GM12872 (cell line): Measurements from ENCODE around the gene PACS1.

ENCODE experiments used
- CTCF ChIP-seq: IDR thresholded peaks from 3 replicates; pipeline ENCODE4 v1.5.1; 2011; ENCODE audit warnings: low read depth, mild to moderate bottlenecking, low read length, moderate library complexity; ENCODE audit not compliant: insufficient read depth

The PACS1 gene

GRCh38 chr11:66178183-66178582, 108.1 kb downstream of the PACS1 start:
- no peak for TF ChIP-seq CTCF

DNA sequence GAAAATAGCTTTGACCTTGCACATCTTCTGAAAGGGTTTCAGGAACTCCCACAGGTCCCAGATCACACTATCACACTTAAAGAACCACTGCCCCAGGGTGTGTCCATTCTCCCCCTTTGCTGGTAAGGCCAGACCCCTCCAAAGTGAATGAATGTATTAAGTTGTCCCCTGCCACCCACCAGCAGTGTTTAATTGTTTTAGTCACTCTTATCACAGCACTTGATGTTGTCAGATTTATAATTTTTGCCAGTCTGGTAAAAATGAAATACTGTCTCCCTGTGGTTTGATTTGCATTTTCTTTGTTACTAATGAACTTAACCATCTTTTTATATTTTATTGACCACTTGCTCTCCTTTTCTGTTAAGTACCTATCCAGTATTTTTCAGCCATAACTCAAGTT, 108.8 kb downstream of the PACS1 start:
- TF ChIP-seq CTCF: no peak

GRCh38 chr11:66181632-66182315, 111.7 kb downstream of the PACS1 start:
- TF ChIP-seq CTCF: no peak

GRCh38 chr11:66183494-66184048, 113.5 kb downstream of the PACS1 start:
- TF ChIP-seq CTCF: no peak

- TF ChIP-seq CTCF: no peak
Measured at GRCh38 chr11:66184728-66185127, 114.7 kb downstream of the PACS1 start.

- no peak for TF ChIP-seq CTCF
Measured at GRCh38 chr11:66186470-66186869, 116.4 kb downstream of the PACS1 start.

GRCh38 chr11:66187453-66187852, 117.4 kb downstream of the PACS1 start:
- TF ChIP-seq CTCF: no peak
